HFF-Myc (cell line): ENCODE results near the gene RNF130.
"Not testable (repeated sequence)": the region's sequence is repeated elsewhere in the genome, so short reads cannot be mapped to it uniquely, and the experiment has no call there.

Experiments
- DNase-seq: peaks from one replicate; pipeline ENCODE4 v3.0.0-alpha.2; 2011; ENCODE audit warnings: low read depth; ENCODE audit errors: extremely low read depth
- H3K4me3 ChIP-seq: replicated peaks from 2 replicates; pipeline ENCODE4 v1.5.1; 2011; ENCODE audit warnings: low read depth, mild to moderate bottlenecking, control low read depth, low read length
- TF ChIP-seq, protein P1 (sequence below): IDR thresholded peaks from 2 replicates; pipeline ENCODE4 v1.5.1; 2012; ENCODE audit warnings: mild to moderate bottlenecking, low read depth, low read length, control low read depth; ENCODE audit errors: missing control alignments

RNF130 gene

DNA sequence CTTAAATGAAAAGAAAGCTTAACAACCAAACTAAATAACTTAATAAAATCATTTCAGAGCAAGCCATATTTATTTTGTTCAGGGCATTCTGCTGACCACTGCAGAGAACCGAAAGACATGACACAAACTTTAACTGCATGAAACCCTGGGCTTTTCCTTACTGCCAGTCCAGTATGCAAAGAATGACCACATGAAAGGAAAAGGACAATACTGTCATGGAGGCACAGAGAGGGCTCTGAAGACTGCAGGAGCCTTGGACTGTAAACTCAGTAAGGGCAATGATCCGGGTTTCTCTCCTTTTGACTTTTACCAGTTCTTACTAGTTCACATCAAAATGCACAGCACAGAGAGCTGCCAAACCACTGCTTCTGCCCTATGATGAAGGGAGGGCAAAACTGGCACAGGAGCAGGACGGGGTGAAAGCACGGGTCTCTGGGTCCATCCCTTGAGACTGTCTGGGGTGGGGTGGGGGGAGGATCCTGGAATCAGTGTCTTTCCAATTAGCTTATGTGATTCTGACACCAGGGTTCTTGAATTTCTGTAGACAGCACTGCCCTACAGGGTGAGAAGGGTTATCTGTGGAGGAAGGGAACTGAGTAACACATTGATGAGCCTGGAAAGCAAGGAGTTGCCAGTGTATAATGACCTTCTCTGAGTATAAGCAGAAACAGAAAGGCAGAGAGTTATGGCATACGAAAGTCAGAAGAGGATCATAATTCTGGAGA, 44.7 kb downstream of the RNF130 start:
- H3K4me3 ChIP-seq: no peak overlapping the region
- no peak for DNase-seq
- TF ChIP-seq, protein P1, sequence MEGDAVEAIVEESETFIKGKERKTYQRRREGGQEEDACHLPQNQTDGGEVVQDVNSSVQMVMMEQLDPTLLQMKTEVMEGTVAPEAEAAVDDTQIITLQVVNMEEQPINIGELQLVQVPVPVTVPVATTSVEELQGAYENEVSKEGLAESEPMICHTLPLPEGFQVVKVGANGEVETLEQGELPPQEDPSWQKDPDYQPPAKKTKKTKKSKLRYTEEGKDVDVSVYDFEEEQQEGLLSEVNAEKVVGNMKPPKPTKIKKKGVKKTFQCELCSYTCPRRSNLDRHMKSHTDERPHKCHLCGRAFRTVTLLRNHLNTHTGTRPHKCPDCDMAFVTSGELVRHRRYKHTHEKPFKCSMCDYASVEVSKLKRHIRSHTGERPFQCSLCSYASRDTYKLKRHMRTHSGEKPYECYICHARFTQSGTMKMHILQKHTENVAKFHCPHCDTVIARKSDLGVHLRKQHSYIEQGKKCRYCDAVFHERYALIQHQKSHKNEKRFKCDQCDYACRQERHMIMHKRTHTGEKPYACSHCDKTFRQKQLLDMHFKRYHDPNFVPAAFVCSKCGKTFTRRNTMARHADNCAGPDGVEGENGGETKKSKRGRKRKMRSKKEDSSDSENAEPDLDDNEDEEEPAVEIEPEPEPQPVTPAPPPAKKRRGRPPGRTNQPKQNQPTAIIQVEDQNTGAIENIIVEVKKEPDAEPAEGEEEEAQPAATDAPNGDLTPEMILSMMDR: no peak

DNA sequence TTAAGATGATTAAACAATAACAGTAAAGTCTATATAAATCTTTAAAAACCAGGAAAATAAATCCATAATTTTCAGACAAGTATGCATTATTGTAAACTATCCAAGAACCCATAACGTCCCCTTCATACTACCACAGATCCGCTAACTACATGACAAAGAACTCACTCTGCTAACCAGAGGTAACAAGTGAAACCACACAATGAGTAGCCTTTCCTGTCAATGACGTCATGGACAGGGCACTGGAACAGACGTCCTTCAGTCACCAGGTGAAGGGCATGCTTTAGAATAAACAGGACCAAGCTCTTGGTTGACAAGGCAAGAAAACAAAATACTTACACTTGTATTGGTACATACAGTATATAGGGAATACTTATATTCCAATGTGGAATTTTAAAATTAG, 45.2 kb downstream of the RNF130 start:
- TF ChIP-seq, protein P1: no peak
- H3K4me3 ChIP-seq: no peak overlapping the region
- DNase-seq: no peak

DNA sequence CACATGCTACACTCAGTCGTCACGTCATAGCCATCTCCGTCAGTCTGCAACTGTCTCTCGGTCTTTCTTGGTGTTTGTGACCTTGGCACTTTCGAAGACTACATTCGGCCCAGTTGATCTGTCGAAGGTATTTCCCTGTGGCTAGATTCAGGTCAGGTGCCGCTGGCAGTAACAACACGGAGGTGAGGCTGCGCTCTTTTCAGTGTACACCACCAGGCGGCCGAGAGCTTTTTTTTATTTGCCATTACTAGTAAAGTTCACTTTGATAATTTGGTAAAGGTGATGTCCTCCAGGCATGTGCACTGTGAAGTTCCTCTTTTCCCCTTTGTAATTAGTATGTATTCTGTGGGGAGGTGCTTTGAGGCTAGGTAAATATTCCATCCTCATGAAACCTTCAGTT, 49.7 kb downstream of the RNF130 start:
- TF ChIP-seq, protein P1: no peak
- DNase-seq: no peak
- no peak overlapping the region for H3K4me3 ChIP-seq

DNA sequence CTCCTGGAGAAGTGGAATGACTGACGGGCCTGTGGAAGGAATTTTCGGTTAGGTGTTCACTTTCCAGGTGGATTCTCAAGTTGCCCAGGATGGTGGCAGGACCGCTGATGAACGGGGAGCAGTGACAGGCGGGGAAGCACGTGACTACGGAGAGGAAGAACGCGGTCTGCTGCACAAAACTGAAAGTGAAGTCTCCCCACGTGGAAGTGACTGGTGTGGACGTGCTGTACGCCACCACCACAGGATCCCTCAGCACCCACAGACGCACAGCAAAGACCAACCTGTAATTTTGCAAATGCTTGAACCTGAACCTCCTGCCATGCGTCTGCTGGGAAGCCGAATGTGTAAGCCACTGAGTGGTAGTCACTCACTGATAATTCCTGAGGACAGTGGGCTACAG, 51.4 kb downstream of the RNF130 start:
- TF ChIP-seq, protein P1: no peak
- DNase-seq: no peak
- no peak overlapping the region for H3K4me3 ChIP-seq

DNA sequence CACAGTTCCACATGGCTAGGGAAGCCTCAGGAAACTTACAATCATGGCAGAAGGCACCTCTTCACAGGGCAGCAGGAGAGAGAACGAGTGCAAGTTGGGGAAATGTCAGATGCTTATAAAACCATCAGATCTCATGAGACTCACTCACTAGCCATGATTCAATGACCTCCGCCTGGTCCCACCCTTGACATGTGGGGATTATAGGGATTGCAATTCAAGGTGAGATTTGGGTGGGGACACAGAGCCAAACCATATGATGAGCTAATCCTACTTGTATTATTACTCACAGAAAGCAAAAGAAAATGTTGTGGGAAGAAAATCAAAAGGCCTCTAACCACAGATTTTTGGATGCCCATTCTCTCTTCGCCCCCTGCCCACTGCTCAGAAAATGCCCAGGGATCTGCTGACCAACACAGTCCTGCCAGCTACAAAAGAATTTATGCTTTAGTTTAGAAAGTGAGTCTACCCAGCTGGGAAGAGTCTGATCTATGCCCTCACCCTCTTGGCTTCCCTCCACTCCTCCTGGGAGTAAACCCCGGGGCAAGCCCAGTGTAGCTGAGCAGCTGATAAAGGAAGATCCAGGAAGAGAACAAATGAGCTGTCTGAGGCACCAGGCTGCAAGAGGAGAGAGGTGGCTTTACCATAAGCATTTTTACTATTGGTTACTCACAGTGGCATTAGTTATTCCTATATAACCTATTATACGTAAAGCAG, 53.1 kb downstream of the RNF130 start:
- H3K4me3 ChIP-seq: no peak overlapping the region
- TF ChIP-seq, protein P1: no peak
- no peak for DNase-seq

DNA sequence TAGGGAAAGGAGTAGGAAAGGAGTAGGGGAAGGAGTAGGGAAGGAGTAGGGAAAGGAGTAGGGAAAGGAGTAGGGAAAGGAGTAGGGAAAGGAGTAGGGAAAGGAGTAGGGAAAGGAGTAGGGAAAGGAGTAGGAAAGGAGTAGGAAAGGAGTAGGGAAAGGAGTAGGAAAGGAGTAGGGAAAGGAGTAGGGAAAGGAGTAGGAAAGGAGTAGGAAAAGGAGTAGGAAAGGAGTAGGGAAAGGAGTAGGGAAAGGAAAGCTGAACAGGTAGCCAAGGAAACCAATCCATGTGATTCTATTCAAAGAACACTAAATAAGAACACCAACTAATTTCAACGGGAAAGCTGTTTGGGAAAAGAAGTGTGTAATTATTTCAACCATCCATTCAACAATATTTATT, 56.0 kb downstream of the RNF130 start:
- not testable (repeated sequence) for H3K4me3 ChIP-seq, DNase-seq

DNA sequence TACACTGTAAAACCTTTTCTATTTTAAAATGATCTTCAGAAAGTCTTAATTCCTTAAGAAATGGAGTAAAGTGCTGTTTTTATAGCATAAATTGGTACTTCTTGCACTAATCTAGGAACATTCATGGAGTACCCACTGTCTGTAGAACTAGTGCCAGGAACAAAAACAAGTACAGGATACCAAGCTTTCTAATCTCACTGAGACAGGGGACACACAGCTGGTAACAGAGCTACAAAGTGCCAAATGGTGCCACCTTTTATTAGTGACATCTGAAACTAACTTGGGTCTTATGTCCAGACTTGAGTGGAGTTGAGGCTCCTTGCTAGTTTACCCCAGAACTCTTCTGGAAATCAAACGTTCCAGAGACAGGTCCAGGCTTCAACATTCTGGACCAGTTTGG, 57.9 kb downstream of the RNF130 start:
- no peak overlapping the region for H3K4me3 ChIP-seq
- TF ChIP-seq, protein P1: no peak

More for the DNA sequence above, 57.9 kb downstream of the RNF130 start:
- DNase-seq: no peak
